Panc1 (cell line): Measurements from ENCODE around the gene SLIT1. TPM values are rescaled to one million over a fixed set of nuclear protein-coding genes. Genes with fewer than 3 reads are reported as not detected.

Experiments used
- ATAC-seq: fragments of 200-7000 bp; cut with Tn5 transposase; 2 replicates; pipeline ENCODE4 v1.9.1; 2020; ENCODE audit warnings: mild to moderate bottlenecking, moderate library complexity
- BruUV-seq: library from RNA; stranded (reverse); fragments of 400-500 nt; replicated peaks from 2 replicates; lab custom pipeline; 2021; lab: Mats Ljungman, UMichigan
- CTCF ChIA-PET: fragments of 300-600 bp; sonication (Branson Sonifier 250); formaldehyde crosslinking; loops from one replicate; lab custom pipeline; 2022; ENCODE audit warnings: antibody characterized with exemption; lab: Charles Lee
- POLR2A ChIA-PET: fragments of 300-600 bp; sonication (Branson Sonifier 250); formaldehyde crosslinking; loops from one replicate; lab custom pipeline; 2022; ENCODE audit warnings: antibody characterized with exemption; lab: Charles Lee
- DNase-seq: peaks from one replicate; pipeline ENCODE4 v3.0.0-alpha.2; 2010; ENCODE audit warnings: low read depth, low spot score
- H3K27ac ChIP-seq: 2 replicates; pipeline ENCODE4 v1.5.1; 2011; ENCODE audit warnings: mild to moderate bottlenecking, low read length, inconsistent platforms
- H3K27me3 ChIP-seq: fragments of 200-500 bp; sonication (Bioruptor generic); 2 replicates; pipeline ENCODE4 v1.6.0; 2014; ENCODE audit warnings: low read length, inconsistent platforms; ENCODE audit not compliant: control insufficient read depth, insufficient read depth
- H3K36me3 ChIP-seq: fragments of 200-500 bp; sonication (Bioruptor generic); 2 replicates; pipeline ENCODE4 v1.5.1; 2014; ENCODE audit warnings: inconsistent platforms, mild to moderate bottlenecking, low read length, moderate library complexity; ENCODE audit not compliant: control insufficient read depth, insufficient read depth
- H3K4me1 ChIP-seq: 2 replicates; pipeline ENCODE4 v1.5.1; 2011; ENCODE audit warnings: inconsistent platforms, mild to moderate bottlenecking, low read length, moderate library complexity; ENCODE audit not compliant: control insufficient read depth, insufficient read depth
- H3K4me3 ChIP-seq, 2 experiments: 2 replicates each; pipeline ENCODE4 v1.5.1; 2011 to 2012; ENCODE audit warnings: low read depth in 2 of 2, low read length in 2 of 2, mild to moderate bottlenecking in 2 of 2, inconsistent platforms in 1 of 2, moderate library complexity in 1 of 2
- H3K9me3 ChIP-seq: fragments of 200-500 bp; sonication (Bioruptor generic); 2 replicates; pipeline ENCODE4 v1.5.1; 2014; ENCODE audit warnings: low read depth, mild to moderate bottlenecking, inconsistent platforms, low read length, moderate library complexity; ENCODE audit not compliant: control insufficient read depth, insufficient read depth
- POLR2AphosphoS5 ChIP-seq: IDR thresholded peaks from 2 replicates; pipeline ENCODE4 v1.6.1; 2012; ENCODE audit warnings: mild to moderate bottlenecking, low read depth, low read length, moderate library complexity
- REST ChIP-seq, 2 experiments: IDR thresholded peaks; 2 replicates each; pipeline ENCODE4 v1.6.1; 2011 to 2012; ENCODE audit warnings: low read depth in 2 of 2, control low read depth in 1 of 2, low read length in 1 of 2, mild to moderate bottlenecking in 1 of 2, moderate library complexity in 1 of 2; ENCODE audit not compliant: insufficient read depth in 1 of 2
- SIN3A ChIP-seq: IDR thresholded peaks from 2 replicates; pipeline ENCODE4 v1.6.1; 2012; ENCODE audit warnings: low read depth, mild to moderate bottlenecking, low read length, moderate library complexity, borderline replicate concordance; ENCODE audit not compliant: insufficient read depth
- TCF7L2 ChIP-seq: IDR thresholded peaks from 2 replicates; pipeline ENCODE4 v1.6.1; 2011; ENCODE audit warnings: mild to moderate bottlenecking, low read depth, low read length, inconsistent platforms
- in situ Hi-C: cut with HindIII; loops from 2 replicates; pipeline ENCODE4 v1.10.0; 2016; ENCODE audit warnings: low sequenced_read_pairs, low pct_unique_long_range_greater_than_20kb
- intact Hi-C: fragments of 100-400 bp; cut with micrococcal nuclease; formaldehyde crosslinking; loops from one replicate; pipeline ENCODE4 v1.10.0; 2022; ENCODE audit not compliant: unreplicated experiment
- total RNA-seq: library from RNA; stranded (reverse); gene quantifications from one replicate; pipeline ENCODE4 v1.2.1, GENCODE V29; 2021; ENCODE audit not compliant: unreplicated experiment
- TF ChIP-seq, protein P1 (sequence below): fragments of 450-650 bp; IDR thresholded peaks from 2 replicates; pipeline ENCODE4 v1.5.1; 2017; ENCODE audit warnings: mild to moderate bottlenecking

Gene SLIT1
- total RNA-seq, 1 experiment from 2014 or later, result 2.6 TPM

- H3K27ac ChIP-seq, result peak overlapping the region; percentile 52
- TF ChIP-seq, protein P1, sequence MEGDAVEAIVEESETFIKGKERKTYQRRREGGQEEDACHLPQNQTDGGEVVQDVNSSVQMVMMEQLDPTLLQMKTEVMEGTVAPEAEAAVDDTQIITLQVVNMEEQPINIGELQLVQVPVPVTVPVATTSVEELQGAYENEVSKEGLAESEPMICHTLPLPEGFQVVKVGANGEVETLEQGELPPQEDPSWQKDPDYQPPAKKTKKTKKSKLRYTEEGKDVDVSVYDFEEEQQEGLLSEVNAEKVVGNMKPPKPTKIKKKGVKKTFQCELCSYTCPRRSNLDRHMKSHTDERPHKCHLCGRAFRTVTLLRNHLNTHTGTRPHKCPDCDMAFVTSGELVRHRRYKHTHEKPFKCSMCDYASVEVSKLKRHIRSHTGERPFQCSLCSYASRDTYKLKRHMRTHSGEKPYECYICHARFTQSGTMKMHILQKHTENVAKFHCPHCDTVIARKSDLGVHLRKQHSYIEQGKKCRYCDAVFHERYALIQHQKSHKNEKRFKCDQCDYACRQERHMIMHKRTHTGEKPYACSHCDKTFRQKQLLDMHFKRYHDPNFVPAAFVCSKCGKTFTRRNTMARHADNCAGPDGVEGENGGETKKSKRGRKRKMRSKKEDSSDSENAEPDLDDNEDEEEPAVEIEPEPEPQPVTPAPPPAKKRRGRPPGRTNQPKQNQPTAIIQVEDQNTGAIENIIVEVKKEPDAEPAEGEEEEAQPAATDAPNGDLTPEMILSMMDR, result no peak
- TF ChIP-seq SIN3A, result no peak
- no peak for TF ChIP-seq REST (IDR thresholded peaks at IDR 0.05; ENCODE audit: insufficient read depth in 1 of 2, low read depth in 2 of 2, low read length in 1 of 2)
- TF ChIP-seq TCF7L2, result no peak
- TF ChIP-seq POLR2AphosphoS5, result no peak
- no TSS peak for BruUV-seq
- DNase-seq, result no peak
- H3K4me1 ChIP-seq, result peaks cover 12% of the 10 kb centered on the region; the same call in 1 of the 2 replicates
- in situ Hi-C loops, result no loop called here
- ChIA-PET POLR2A (no interaction called here), CTCF (interaction anchor here (0.6 to 1.9 kb wide), 8 partner anchors 14 to 114 kb away, joined by 3 to 6 read pairs (median 4); no protein-coding TSS in a partner anchor)
- intact Hi-C loops, result no loop called here
- ATAC-seq, result peak; percentile 55
- no peaks in the 10 kb centered on the region for H3K9me3 ChIP-seq
- no peaks in the 10 kb centered on the region for H3K36me3 ChIP-seq
- H3K4me3 ChIP-seq, result peak overlapping the region; percentile 47 to 74
- H3K27me3 ChIP-seq, result no peaks in the 10 kb centered on the region
These were observed 10.0 kb upstream of the SLIT1 start for GRCh38 chr10:97195706-97196222.

GRCh38 chr10:97192952-97193435 lies 7.2 kb upstream of the SLIT1 start:
- TF ChIP-seq REST (IDR thresholded peaks at IDR 0.05; ENCODE audit: insufficient read depth in 1 of 2, low read depth in 2 of 2, low read length in 1 of 2), result no peak
- no peak for TF ChIP-seq TCF7L2
- no peak for TF ChIP-seq SIN3A
- TF ChIP-seq, protein P1, result no peak
- TF ChIP-seq POLR2AphosphoS5, result no peak
- intact Hi-C loops, result no loop called here
- no peaks in the 10 kb centered on the region for H3K36me3 ChIP-seq
- no peak overlapping the region for H3K4me3 ChIP-seq
- ChIA-PET POLR2A (no interaction called here), CTCF (interaction anchor here (0.6 to 1.1 kb wide), 2 partner anchors 120 to 177 kb away, joined by 3 to 4 read pairs; no protein-coding TSS in a partner anchor)
- in situ Hi-C loops, result no loop called here
- no TSS peak for BruUV-seq
- ATAC-seq (no peak), DNase-seq (no peak)
- no peak overlapping the region for H3K27ac ChIP-seq
- H3K9me3 ChIP-seq, result no peaks in the 10 kb centered on the region
- 0 out of 2 replicates have a peak, but pooled peaks cover 4% of the 10 kb centered on the region for H3K4me1 ChIP-seq
- no peaks in the 10 kb centered on the region for H3K27me3 ChIP-seq
